WTC11 (cell line): ENCODE measurements around the gene HNRNPUL1. TPM values are rescaled to one million over a fixed set of nuclear protein-coding genes. Genes with fewer than 3 reads are reported as not detected.

Experiments
- ATAC-seq: fragments of 200-7000 bp; cut with Tn5 transposase; 2 replicates; pipeline ENCODE4 v1.10.0; 2021; ENCODE audit warnings: mild to moderate bottlenecking, moderate library complexity
- CTCF ChIA-PET: fragments of 300-600 bp; sonication (Branson Sonifier 250); formaldehyde crosslinking; loops from one replicate; lab custom pipeline; 2021; ENCODE audit warnings: antibody characterized with exemption; lab: Charles Lee
- POLR2A ChIA-PET: fragments of 350-600 bp; sonication (Branson Sonifier 250); formaldehyde crosslinking; loops from one replicate; lab custom pipeline; 2021; ENCODE audit warnings: antibody characterized with exemption; lab: Charles Lee
- DNase-seq: peaks from one replicate; pipeline ENCODE4 v3.0.0; 2021; ENCODE audit warnings: low spot score
- H3K27ac Mint-ChIP-seq: 2 replicates; pipeline ENCODE4 v1.8.0; 2021; ENCODE audit warnings: mixed read lengths
- H3K27me3 Mint-ChIP-seq: 2 replicates; pipeline ENCODE4 v1.8.0; 2021; ENCODE audit warnings: low read depth, mild to moderate bottlenecking, moderate library complexity, mixed read lengths
- H3K36me3 Mint-ChIP-seq: 2 replicates; pipeline ENCODE4 v1.8.0; 2021; ENCODE audit warnings: mixed read lengths
- H3K4me1 Mint-ChIP-seq: 2 replicates; pipeline ENCODE4 v1.8.0; 2022; ENCODE audit warnings: mixed read lengths
- H3K4me3 Mint-ChIP-seq: 2 replicates; pipeline ENCODE4 v1.8.0; 2021; ENCODE audit warnings: mild to moderate bottlenecking, moderate library complexity, mixed read lengths
- H3K9me3 Mint-ChIP-seq: 2 replicates; pipeline ENCODE4 v1.8.0; 2021; ENCODE audit warnings: mixed read lengths
- CDX4 ChIP-seq: fragments of 250-450 bp; sonication (Bioruptor Pico); IDR thresholded peaks from 2 replicates; pipeline ENCODE4 v1.9.0; 2021; ENCODE audit warnings: moderate library complexity, mild to moderate bottlenecking, inconsistent platforms, borderline replicate concordance
- GRHL2 ChIP-seq: fragments of 250-450 bp; sonication (Bioruptor Pico); IDR thresholded peaks from 2 replicates; pipeline ENCODE4 v1.8.0; 2022; ENCODE audit warnings: mild to moderate bottlenecking, moderate library complexity; ENCODE audit not compliant: insufficient replicate concordance, severe bottlenecking
- HMGA2 ChIP-seq: fragments of 250-450 bp; sonication (Bioruptor Pico); IDR thresholded peaks from 2 replicates; pipeline ENCODE4 v1.4.0; 2021; ENCODE audit warnings: mild to moderate bottlenecking, moderate library complexity
- JUN ChIP-seq: sonication (generic); formaldehyde crosslinking; IDR thresholded peaks from 2 replicates; pipeline ENCODE4 v1.8.0; 2023; ENCODE audit warnings: mild to moderate bottlenecking, missing genetic modification reagents
- MLX ChIP-seq: sonication (generic); formaldehyde crosslinking; IDR thresholded peaks from 2 replicates; pipeline ENCODE4 v1.8.1; 2023; ENCODE audit warnings: mild to moderate bottlenecking, missing genetic modification reagents, moderate library complexity
- MYBL2 ChIP-seq: sonication (generic); formaldehyde crosslinking; IDR thresholded peaks from 2 replicates; pipeline ENCODE4 v1.8.1; 2023; ENCODE audit warnings: mild to moderate bottlenecking, moderate library complexity, missing genetic modification reagents
- OVOL2 ChIP-seq: fragments of 250-450 bp; sonication (Bioruptor Pico); IDR thresholded peaks from 2 replicates; pipeline ENCODE4 v1.9.0; 2021; ENCODE audit warnings: mild to moderate bottlenecking, borderline replicate concordance
- PRRX2 ChIP-seq: fragments of 250-450 bp; sonication (Bioruptor Pico); IDR thresholded peaks from 2 replicates; pipeline ENCODE4 v1.8.0; 2021; ENCODE audit warnings: mild to moderate bottlenecking
- SOX15 ChIP-seq: fragments of 250-450 bp; sonication (Bioruptor Pico); IDR thresholded peaks from 2 replicates; pipeline ENCODE4 v1.9.0; 2021; ENCODE audit warnings: mild to moderate bottlenecking
- SP1 ChIP-seq: sonication (generic); formaldehyde crosslinking; conservative IDR thresholded peaks from 2 replicates; pipeline ENCODE4 v1.8.1; 2022; ENCODE audit warnings: missing genetic modification reagents
- TEAD4 ChIP-seq: sonication (generic); formaldehyde crosslinking; IDR thresholded peaks from 2 replicates; pipeline ENCODE4 v1.8.0; 2022; ENCODE audit warnings: mild to moderate bottlenecking, missing genetic modification reagents
- USF1 ChIP-seq: sonication (generic); formaldehyde crosslinking; IDR thresholded peaks from 2 replicates; pipeline ENCODE4 v1.8.0; 2022; ENCODE audit warnings: mild to moderate bottlenecking, missing genetic modification reagents
- USF2 ChIP-seq: sonication (generic); formaldehyde crosslinking; IDR thresholded peaks from 2 replicates; pipeline ENCODE4 v1.8.1; 2023; ENCODE audit warnings: mild to moderate bottlenecking, missing genetic modification reagents, moderate library complexity
- ZBTB21 ChIP-seq: sonication (generic); formaldehyde crosslinking; IDR thresholded peaks from 2 replicates; pipeline ENCODE4 v1.8.1; 2023; ENCODE audit warnings: mild to moderate bottlenecking, missing genetic modification reagents, borderline replicate concordance
- ZBTB43 ChIP-seq: sonication (generic); formaldehyde crosslinking; IDR thresholded peaks from 2 replicates; pipeline ENCODE4 v1.8.1; 2023; ENCODE audit warnings: mild to moderate bottlenecking, missing genetic modification reagents
- ZNF396 ChIP-seq: fragments of 250-450 bp; sonication (Bioruptor Pico); IDR thresholded peaks from 2 replicates; pipeline ENCODE4 v1.8.0; 2021; ENCODE audit warnings: mild to moderate bottlenecking, moderate library complexity, borderline replicate concordance
- ZNF423 ChIP-seq: fragments of 250-450 bp; sonication (Bioruptor Pico); IDR thresholded peaks from 2 replicates; pipeline ENCODE4 v2.1.2; 2022; ENCODE audit warnings: mild to moderate bottlenecking, moderate library complexity
- ZNF512 ChIP-seq: sonication (generic); formaldehyde crosslinking; IDR thresholded peaks from 2 replicates; pipeline ENCODE4 v1.8.1; 2022; ENCODE audit warnings: missing genetic modification reagents, borderline replicate concordance
- ZNF671 ChIP-seq: fragments of 250-450 bp; sonication (Bioruptor Pico); IDR thresholded peaks from 2 replicates; pipeline ENCODE4 v1.8.0; 2021; ENCODE audit warnings: mild to moderate bottlenecking
- total RNA-seq: library from RNA; stranded (reverse); gene quantifications from 3 replicates; pipeline ENCODE4 v1.2.3, GENCODE V29; 2021
- TF ChIP-seq, protein P1 (sequence below): sonication (generic); formaldehyde crosslinking; IDR thresholded peaks from 2 replicates; pipeline ENCODE4 v1.8.1; 2022; ENCODE audit warnings: mild to moderate bottlenecking, moderate library complexity, missing genetic modification reagents
- TF ChIP-seq, protein P2 (sequence below): sonication (generic); formaldehyde crosslinking; IDR thresholded peaks from 2 replicates; pipeline ENCODE4 v1.8.1; 2023; ENCODE audit warnings: mild to moderate bottlenecking, missing genetic modification reagents
- TF ChIP-seq, protein P3 (sequence below): fragments of 250-450 bp; sonication (Bioruptor Pico); IDR thresholded peaks from 2 replicates; pipeline ENCODE4 v1.9.0; 2021; ENCODE audit warnings: mild to moderate bottlenecking
- TF ChIP-seq, protein P4 (sequence below): sonication (generic); formaldehyde crosslinking; IDR thresholded peaks from 2 replicates; pipeline ENCODE4 v1.8.1; 2022; ENCODE audit warnings: low read depth, missing genetic modification reagents, borderline replicate concordance

The HNRNPUL1 gene
- total RNA-seq, 1 experiment from 2014 or later, result 282 TPM

- peak within 1 kb of the TSS; percentile 98 for H3K27ac Mint-ChIP-seq
- H3K36me3 Mint-ChIP-seq, result peaks cover 30% of the 10 kb centered on the region
- H3K4me1 Mint-ChIP-seq, result peaks cover 21% of the 10 kb centered on the region
- ATAC-seq (peak; percentile 67), DNase-seq (peak; percentile 88)
- POLR2A ChIA-PET, result interaction anchor here (0.5 to 1.5 kb wide), 5 partner anchors 11 to 129 kb away, joined by 3 to 8 read pairs (median 4); partner anchors contain the start of genes B9D2 and DMAC2
- H3K9me3 Mint-ChIP-seq, result no peaks in the 10 kb centered on the region
- H3K27me3 Mint-ChIP-seq, result no peaks in the 10 kb centered on the region
- CTCF ChIA-PET, result interaction anchor here (0.7 to 1.2 kb wide), 4 partner anchors 12 to 260 kb away, joined by 3 to 8 read pairs (median 6); partner anchors contain the start of gene TGFB1
- H3K4me3 Mint-ChIP-seq, result peak within 1 kb of the TSS; percentile 96
- TF ChIP-seq, protein P1, sequence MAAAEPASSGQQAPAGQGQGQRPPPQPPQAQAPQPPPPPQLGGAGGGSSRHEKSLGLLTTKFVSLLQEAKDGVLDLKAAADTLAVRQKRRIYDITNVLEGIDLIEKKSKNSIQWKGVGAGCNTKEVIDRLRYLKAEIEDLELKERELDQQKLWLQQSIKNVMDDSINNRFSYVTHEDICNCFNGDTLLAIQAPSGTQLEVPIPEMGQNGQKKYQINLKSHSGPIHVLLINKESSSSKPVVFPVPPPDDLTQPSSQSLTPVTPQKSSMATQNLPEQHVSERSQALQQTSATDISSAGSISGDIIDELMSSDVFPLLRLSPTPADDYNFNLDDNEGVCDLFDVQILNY (CRISPR knock-in tag), result no peak
- TF ChIP-seq USF2 (peak; percentile 54), TEAD4 (no peak), MLX (no peak), CDX4 (CRISPR knock-in tag) (no peak), SOX15 (no peak), OVOL2 (CRISPR knock-in tag) (no peak), MYBL2 (peak; percentile 87; the same call in 1 of the 2 replicates), SP1 (CRISPR knock-in tag) (peak; percentile 73), JUN (CRISPR knock-in tag) (no peak), ZNF512 (no peak), ZNF423 (CRISPR knock-in tag) (no peak), ZNF396 (CRISPR knock-in tag) (no peak), PRRX2 (CRISPR knock-in tag) (peak; percentile 44; the same call in 1 of the 2 replicates), ZBTB43 (CRISPR knock-in tag) (no peak), USF1 (CRISPR knock-in tag) (peak; percentile 67), GRHL2 (CRISPR knock-in tag) (no peak), ZBTB21 (CRISPR knock-in tag) (no peak), HMGA2 (CRISPR knock-in tag) (0 out of 2 replicates have a peak, but pooled peaks have one; percentile 14), ZNF671 (peak; percentile 83)
- TF ChIP-seq, protein P2, sequence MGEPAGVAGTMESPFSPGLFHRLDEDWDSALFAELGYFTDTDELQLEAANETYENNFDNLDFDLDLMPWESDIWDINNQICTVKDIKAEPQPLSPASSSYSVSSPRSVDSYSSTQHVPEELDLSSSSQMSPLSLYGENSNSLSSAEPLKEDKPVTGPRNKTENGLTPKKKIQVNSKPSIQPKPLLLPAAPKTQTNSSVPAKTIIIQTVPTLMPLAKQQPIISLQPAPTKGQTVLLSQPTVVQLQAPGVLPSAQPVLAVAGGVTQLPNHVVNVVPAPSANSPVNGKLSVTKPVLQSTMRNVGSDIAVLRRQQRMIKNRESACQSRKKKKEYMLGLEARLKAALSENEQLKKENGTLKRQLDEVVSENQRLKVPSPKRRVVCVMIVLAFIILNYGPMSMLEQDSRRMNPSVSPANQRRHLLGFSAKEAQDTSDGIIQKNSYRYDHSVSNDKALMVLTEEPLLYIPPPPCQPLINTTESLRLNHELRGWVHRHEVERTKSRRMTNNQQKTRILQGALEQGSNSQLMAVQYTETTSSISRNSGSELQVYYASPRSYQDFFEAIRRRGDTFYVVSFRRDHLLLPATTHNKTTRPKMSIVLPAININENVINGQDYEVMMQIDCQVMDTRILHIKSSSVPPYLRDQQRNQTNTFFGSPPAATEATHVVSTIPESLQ (CRISPR knock-in tag), result no peak
- TF ChIP-seq, protein P3, sequence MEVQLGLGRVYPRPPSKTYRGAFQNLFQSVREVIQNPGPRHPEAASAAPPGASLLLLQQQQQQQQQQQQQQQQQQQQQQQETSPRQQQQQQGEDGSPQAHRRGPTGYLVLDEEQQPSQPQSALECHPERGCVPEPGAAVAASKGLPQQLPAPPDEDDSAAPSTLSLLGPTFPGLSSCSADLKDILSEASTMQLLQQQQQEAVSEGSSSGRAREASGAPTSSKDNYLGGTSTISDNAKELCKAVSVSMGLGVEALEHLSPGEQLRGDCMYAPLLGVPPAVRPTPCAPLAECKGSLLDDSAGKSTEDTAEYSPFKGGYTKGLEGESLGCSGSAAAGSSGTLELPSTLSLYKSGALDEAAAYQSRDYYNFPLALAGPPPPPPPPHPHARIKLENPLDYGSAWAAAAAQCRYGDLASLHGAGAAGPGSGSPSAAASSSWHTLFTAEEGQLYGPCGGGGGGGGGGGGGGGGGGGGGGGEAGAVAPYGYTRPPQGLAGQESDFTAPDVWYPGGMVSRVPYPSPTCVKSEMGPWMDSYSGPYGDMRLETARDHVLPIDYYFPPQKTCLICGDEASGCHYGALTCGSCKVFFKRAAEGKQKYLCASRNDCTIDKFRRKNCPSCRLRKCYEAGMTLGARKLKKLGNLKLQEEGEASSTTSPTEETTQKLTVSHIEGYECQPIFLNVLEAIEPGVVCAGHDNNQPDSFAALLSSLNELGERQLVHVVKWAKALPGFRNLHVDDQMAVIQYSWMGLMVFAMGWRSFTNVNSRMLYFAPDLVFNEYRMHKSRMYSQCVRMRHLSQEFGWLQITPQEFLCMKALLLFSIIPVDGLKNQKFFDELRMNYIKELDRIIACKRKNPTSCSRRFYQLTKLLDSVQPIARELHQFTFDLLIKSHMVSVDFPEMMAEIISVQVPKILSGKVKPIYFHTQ (CRISPR knock-in tag), result peak; percentile 77; the same call in 1 of the 2 replicates
- TF ChIP-seq, protein P4, sequence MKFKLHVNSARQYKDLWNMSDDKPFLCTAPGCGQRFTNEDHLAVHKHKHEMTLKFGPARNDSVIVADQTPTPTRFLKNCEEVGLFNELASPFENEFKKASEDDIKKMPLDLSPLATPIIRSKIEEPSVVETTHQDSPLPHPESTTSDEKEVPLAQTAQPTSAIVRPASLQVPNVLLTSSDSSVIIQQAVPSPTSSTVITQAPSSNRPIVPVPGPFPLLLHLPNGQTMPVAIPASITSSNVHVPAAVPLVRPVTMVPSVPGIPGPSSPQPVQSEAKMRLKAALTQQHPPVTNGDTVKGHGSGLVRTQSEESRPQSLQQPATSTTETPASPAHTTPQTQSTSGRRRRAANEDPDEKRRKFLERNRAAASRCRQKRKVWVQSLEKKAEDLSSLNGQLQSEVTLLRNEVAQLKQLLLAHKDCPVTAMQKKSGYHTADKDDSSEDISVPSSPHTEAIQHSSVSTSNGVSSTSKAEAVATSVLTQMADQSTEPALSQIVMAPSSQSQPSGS (CRISPR knock-in tag), result no peak
Observed at GRCh38 chr19:41310033-41310831, 46.1 kb downstream of the HNRNPUL1 start, which contains the start of gene CCDC97. CCDC97 (plus strand) TSS chr19:41310172; CDS start chr19:41310311, 139 bp downstream.
